Parathyroid adenoma (tissue), 2 donors: Measurements from ENCODE around the gene MAL.

Source experiments
- H2AFZ ChIP-seq: fragments of 300-600 bp; sonication (generic); one replicate; pipeline ENCODE4 v1.7.0; 2017; ENCODE audit warnings: antibody characterized with exemption, mild to moderate bottlenecking
- H3K27ac ChIP-seq: fragments of 300-600 bp; sonication (generic); one replicate; pipeline ENCODE4 v1.7.0; 2017
- H3K27me3 ChIP-seq: fragments of 300-600 bp; sonication (generic); one replicate; pipeline ENCODE4 v1.7.0; 2017; ENCODE audit warnings: low read length; ENCODE audit not compliant: control insufficient read depth, insufficient read depth
- H3K36me3 ChIP-seq: fragments of 300-600 bp; sonication (generic); one replicate; pipeline ENCODE4 v1.7.0; 2017; ENCODE audit warnings: low read length; ENCODE audit not compliant: control insufficient read depth, insufficient read depth
- H3K4me1 ChIP-seq: fragments of 300-600 bp; sonication (generic); one replicate; pipeline ENCODE4 v1.7.0; 2017; ENCODE audit warnings: control low read depth
- H3K4me2 ChIP-seq: fragments of 300-600 bp; sonication (generic); one replicate; pipeline ENCODE4 v1.7.0; 2017; ENCODE audit warnings: low read length
- H3K4me3 ChIP-seq: fragments of 300-600 bp; sonication (generic); one replicate; pipeline ENCODE4 v1.7.0; 2017; ENCODE audit warnings: low read depth, low read length
- H3K79me2 ChIP-seq: fragments of 300-600 bp; sonication (generic); one replicate; pipeline ENCODE4 v1.7.0; 2017; ENCODE audit warnings: control low read depth
- H3K9ac ChIP-seq: fragments of 300-600 bp; sonication (generic); one replicate; pipeline ENCODE4 v1.7.0; 2017; ENCODE audit warnings: mild to moderate bottlenecking
- H3K9me3 ChIP-seq: fragments of 300-600 bp; sonication (generic); one replicate; pipeline ENCODE4 v1.7.0; 2017; ENCODE audit warnings: low read length; ENCODE audit not compliant: control insufficient read depth
- CTCF ChIP-seq: fragments of 300-600 bp; sonication (generic); IDR thresholded peaks from one replicate; pipeline ENCODE4 v1.7.0; 2017; ENCODE audit warnings: antibody characterized with exemption, mild to moderate bottlenecking
- donor health status: primary hyperparathyroidism.

The MAL gene

GRCh38 chr2:95049961-95050360 is 24.5 kb downstream of the MAL start:
- Histone ChIP-seq H3K4me2 (no peak overlapping the region), H2AFZ (no peak overlapping the region), H3K27me3 (no peaks in the 10 kb centered on the region), H3K9me3 (no peaks in the 10 kb centered on the region), H3K36me3 (no peaks in the 10 kb centered on the region), H3K79me2 (no peaks in the 10 kb centered on the region), H3K9ac (no peak overlapping the region), H3K4me3 (no peak overlapping the region), H3K27ac (no peak overlapping the region), H3K4me1 (peaks cover 4% of the 10 kb centered on the region)
- TF ChIP-seq CTCF: no peak

- Histone ChIP-seq H3K4me3 (no peak overlapping the region), H2AFZ (no peak overlapping the region), H3K9me3 (no peaks in the 10 kb centered on the region), H3K27me3 (no peaks in the 10 kb centered on the region), H3K4me1 (peaks cover 4% of the 10 kb centered on the region), H3K79me2 (no peaks in the 10 kb centered on the region), H3K4me2 (no peak overlapping the region), H3K27ac (no peak overlapping the region), H3K9ac (no peak overlapping the region), H3K36me3 (no peaks in the 10 kb centered on the region)
- no peak for TF ChIP-seq CTCF
These were observed 25.1 kb downstream of the MAL start for GRCh38 chr2:95050385-95051300.

- Histone ChIP-seq H3K4me1 (peaks cover 4% of the 10 kb centered on the region), H3K4me2 (no peak overlapping the region), H3K36me3 (no peaks in the 10 kb centered on the region), H3K79me2 (no peaks in the 10 kb centered on the region), H3K27me3 (no peaks in the 10 kb centered on the region), H3K9me3 (no peaks in the 10 kb centered on the region), H2AFZ (no peak overlapping the region), H3K27ac (no peak overlapping the region), H3K4me3 (no peak overlapping the region), H3K9ac (no peak overlapping the region)
- TF ChIP-seq CTCF: no peak
These were observed 26.1 kb downstream of the MAL start for GRCh38 chr2:95051626-95052025.

- no peaks in the 10 kb centered on the region for H3K79me2 ChIP-seq
- no peak overlapping the region for H3K9ac ChIP-seq
- no peak overlapping the region for H2AFZ ChIP-seq
- H3K36me3 ChIP-seq: no peaks in the 10 kb centered on the region
- no peak overlapping the region for H3K4me2 ChIP-seq
- H3K4me1 ChIP-seq: peaks cover 4% of the 10 kb centered on the region
- no peaks in the 10 kb centered on the region for H3K27me3 ChIP-seq
- no peak for TF ChIP-seq CTCF
- no peak overlapping the region for H3K4me3 ChIP-seq
- H3K9me3 ChIP-seq: no peaks in the 10 kb centered on the region
- no peak overlapping the region for H3K27ac ChIP-seq
These were observed 26.8 kb downstream of the MAL start for GRCh38 chr2:95052307-95052706.
